NCI-H2107 (cell line): Measurements from ENCODE around the gene TAF4B.
"Not testable (repeated sequence)": the region's sequence is repeated elsewhere in the genome, so short reads cannot be mapped to it uniquely, and the experiment has no call there.

Experiments
- DNase-seq: peaks from one replicate; lab custom pipeline; 2025; lab: John Stamatoyannopoulos, UW

The TAF4B gene

GRCh38 chr18:26381555-26381954 lies 155.3 kb downstream of the TAF4B start:
- DNase-seq = not testable (repeated sequence)

- DNase-seq = no peak
Measured at GRCh38 chr18:26383454-26384270, 157.4 kb downstream of the TAF4B start.

DNA sequence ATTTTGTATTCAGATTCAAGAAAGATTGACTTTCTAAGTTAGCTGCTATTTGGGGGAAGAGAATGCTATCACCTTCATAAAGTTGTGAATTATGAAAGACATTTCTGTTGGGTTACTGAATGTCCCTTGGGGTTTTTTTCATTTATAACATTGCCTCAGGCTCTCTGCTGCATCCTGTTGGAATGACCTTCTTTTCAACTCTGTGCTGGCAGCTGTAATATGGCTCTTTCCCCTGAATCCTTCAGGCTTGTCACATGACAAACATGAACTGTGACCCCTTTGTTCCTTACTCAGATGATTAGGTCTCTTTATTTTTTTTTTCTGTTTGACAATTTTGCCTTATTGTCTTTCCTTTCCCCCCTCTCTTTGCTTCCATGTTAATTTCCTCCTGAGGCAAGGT lies 159.8 kb downstream of the TAF4B start:
- no peak for DNase-seq

DNA sequence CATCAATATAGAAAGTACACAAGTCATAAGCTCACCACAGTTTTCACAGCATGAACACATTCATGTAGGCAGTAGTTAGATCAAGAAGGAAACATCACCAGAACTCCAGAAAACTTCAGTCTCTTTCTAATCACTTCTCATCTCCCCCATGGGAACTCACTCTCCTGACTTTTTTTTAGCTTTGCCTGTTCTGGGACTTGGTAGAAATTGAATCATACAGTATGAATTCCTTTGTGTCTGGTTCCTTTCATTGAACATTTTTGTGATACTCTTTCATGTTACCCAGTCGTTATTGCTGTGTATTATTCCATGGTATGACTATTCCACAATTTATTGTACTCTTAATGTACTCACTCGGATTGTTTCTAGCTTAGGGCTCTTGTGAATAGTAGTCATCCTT lies 160.2 kb downstream of the TAF4B start:
- DNase-seq = no peak

GRCh38 chr18:26394047-26394654 lies 167.9 kb downstream of the TAF4B start:
- DNase-seq = no peak

DNA sequence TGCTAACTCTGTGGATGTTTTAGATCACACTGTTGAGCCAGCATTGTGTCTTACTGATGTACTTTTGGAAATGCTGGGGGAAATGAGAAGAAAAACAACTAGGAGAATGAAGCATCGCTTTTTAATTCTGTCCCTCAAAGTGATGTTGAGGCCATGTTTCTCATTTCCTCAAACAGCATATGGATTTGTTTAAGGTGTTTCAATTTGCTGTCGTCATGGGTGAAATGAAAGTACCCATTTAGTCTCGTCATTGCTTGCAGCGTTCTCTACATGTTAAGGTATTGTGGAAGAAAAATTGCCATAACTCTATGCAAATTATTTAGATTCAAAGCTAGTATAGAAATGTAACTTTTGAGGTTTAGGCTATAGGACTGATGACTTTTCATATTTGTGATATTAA lies 170.8 kb downstream of the TAF4B start:
- DNase-seq = no peak

- DNase-seq = no peak
Measured at GRCh38 chr18:26403491-26403890, 177.2 kb downstream of the TAF4B start.

DNA sequence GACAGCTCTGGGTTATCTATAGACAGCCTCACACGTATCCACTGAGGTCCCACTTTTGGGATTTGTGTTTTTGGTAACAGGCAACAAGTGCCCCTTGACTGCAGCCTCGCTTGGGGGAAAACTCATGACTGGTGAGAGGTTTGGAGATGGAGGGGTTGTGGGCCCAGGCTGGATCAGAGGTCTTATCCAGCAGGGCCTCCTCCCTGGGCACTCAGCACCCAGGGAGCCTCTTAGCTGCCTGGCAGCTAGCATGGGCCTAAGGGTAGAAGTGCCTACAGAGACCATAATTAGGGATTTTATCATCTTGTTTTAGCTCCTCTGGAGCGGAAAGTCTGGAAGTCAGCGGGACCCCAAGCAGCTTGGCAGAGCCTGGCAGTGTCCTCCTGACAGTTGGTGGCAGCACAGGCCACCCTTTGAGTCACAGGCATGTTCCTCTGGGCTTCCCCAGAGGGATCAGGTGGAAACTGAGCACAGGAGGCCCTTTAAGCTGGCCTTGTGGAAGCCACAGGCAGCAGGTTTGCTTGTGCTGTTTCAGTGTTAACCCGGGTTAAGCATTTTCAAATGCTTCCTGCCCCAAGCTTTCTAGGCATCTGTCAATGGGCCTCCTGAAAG lies 179.1 kb downstream of the TAF4B start:
- no peak for DNase-seq

- DNase-seq = no peak
Measured at GRCh38 chr18:26406324-26406723, 180.1 kb downstream of the TAF4B start.

DNA sequence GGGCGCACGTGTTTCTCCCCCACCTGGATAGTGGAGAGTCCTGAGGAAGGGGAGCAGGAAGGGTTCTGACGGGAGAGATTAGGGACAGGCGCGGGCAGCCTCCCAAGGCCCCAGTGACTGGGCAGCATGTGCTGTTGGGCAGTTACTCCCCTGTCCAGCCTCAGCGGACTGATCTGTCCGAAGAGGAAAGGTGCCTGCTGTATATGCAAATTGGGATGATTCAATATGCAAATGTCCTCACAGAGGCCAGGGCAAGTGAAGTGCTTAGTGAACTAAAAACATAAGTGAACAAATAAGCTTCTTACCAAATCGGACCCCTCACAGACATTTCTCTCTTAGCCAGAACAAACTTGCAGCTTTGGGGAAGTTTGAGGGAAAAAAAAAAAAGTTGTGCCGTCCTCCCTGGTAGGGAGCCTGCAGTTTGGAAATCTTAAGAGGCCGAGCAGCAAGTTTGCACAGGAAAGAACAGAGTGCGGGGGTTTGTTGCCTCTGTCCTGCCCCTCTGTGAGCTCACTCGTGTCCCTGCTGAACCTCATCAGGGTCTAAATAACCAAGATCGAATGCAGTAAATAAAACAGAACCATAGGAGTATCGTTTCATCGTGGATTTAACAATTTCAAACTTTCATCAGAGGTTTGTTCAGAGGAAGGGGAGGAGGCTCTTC lies 180.7 kb downstream of the TAF4B start:
- DNase-seq = no peak

- DNase-seq = no peak
Measured at GRCh38 chr18:26407736-26408601, 181.7 kb downstream of the TAF4B start.

GRCh38 chr18:26409091-26409490 lies 182.8 kb downstream of the TAF4B start:
- no peak for DNase-seq

DNA sequence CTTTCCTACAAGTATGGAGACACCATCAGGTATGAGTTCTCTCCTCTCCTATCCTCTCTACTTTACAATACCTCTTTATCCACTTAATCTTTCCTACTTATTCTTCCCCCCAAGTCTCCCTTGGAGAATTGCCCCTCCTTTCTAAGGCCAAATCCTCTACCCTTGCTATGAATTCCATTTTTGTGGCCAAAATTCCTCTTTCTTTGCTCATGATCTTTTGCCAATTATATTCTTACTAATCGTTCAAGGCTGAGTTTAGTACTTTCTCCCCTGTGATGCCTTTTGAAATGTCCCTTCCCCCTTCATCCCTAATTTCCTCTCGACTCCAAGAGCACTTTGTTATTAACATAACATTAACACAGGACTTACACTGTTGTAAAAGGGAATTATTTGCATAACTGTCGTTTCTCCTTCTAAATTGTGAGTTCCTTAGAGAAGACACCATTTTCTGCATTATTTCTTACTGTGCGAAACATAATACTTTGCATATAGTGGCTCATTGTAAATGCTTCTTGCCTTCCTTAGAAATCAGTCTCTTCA lies 188.7 kb downstream of the TAF4B start:
- DNase-seq = no peak

DNA sequence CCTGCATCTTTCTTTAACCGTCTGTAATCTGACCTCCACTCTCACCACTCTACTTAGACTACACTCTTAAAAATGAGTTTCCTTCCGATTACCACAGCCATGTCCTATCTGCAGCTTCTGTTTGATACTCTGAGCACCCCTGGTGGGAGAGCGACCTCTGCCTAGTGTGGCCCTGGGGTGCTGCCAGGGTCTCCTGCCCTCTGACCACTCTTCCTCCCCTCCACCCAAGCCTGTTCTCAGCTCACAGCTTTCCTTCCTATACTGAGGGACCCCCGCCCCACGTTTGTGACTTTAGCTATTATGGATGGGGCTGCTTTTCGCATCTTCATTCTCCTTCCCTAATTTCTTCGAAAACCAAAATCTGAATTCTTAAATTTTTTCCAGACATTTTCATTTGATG lies 189.4 kb downstream of the TAF4B start:
- DNase-seq = no peak

GRCh38 chr18:26416652-26417150 lies 190.5 kb downstream of the TAF4B start:
- DNase-seq = no peak

- DNase-seq = no peak
Measured at GRCh38 chr18:26417190-26417589, 190.9 kb downstream of the TAF4B start.

DNA sequence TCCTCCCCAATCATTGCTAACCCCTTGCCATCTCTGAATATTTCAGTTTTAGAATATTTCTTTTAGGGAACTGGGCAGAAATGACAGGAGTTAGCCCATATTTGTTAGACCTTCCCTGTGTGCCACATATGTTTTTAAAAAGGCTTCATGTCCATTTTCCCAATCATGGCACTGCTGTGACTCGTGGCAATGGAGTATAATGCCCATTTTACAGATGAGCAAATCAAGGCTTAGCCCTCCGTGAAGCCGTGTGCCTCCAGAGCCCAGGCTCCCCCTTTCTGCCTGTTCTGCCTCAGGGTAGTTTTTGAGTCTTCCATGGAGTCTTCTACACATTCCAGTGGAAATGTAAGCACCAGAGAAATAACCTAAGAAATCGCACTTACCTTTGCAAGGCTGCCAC lies 192.0 kb downstream of the TAF4B start:
- DNase-seq = no peak

- DNase-seq = no peak
Measured at GRCh38 chr18:26419746-26420145, 193.5 kb downstream of the TAF4B start.

GRCh38 chr18:26421503-26421902 lies 195.3 kb downstream of the TAF4B start:
- DNase-seq = no peak

DNA sequence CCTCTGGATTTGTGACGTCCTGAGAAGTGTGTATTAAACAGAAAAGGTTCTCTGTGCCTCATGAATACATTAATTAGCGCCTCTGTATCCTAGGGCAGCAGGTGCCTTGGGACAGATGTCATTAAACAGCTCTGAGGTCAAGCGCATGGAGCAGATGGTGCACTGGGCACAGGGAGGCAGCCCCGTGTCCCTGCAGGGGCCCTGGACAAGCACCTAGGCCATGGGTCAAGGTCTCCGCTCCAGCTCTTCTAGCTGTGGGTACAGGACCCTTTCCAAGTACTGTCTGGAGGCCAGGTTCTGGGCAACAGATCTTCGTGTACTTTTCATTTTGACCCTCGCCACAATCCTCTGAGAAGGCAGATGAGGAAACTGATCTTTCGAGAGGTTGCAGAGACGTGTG lies 195.7 kb downstream of the TAF4B start:
- DNase-seq = no peak

DNA sequence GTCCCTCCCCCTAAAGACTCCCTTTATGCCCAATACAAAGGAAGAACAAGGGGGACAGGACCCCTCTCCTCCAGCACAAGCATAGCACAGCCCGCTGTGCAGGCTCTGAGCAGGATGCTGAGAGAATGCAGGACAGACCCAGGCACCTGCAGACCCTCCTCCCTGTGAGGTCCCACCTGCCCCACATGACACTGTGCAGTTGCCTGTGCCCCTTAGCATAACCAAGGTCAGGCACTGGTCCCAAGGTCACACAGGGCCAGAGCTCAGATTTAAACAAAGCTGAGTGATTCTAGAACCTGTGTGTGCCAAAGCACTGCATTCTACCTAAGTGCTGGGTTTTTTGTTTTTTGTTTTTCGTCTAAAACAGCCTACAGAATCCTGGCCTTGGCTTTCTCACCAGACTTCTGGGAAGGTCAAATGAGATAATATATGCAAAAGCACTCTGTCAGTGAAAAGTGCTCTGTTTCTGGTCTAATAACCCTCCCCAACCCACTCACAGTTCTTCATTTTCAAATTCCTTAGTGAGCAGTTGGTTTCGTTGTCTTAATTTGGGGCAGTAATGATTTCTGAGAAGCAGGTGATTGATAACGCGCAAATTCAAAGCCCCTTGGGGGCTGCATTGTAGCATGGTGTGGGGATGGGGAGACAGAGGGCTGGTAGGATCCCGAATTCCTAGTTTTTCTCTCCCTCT lies 196.4 kb downstream of the TAF4B start:
- no peak for DNase-seq
